H9 (cell line): ENCODE measurements around the gene TNPO3. TPM values are rescaled to one million over a fixed set of nuclear protein-coding genes. Genes with fewer than 3 reads are reported as not detected.

ENCODE experiments used
- DNase-seq: peaks from one replicate; pipeline ENCODE4 v3.0.0-alpha.2; 2017
- H2AFZ ChIP-seq: one replicate; pipeline ENCODE4 v1.6.1; 2013; ENCODE audit warnings: mild to moderate bottlenecking, low read length, control low read depth, moderate library complexity
- H2AK5ac ChIP-seq: 2 replicates; pipeline ENCODE4 v1.6.1; 2013; ENCODE audit warnings: low read length, control low read depth, mixed read lengths; ENCODE audit not compliant: insufficient read length
- H2BK120ac ChIP-seq: one replicate; pipeline ENCODE4 v1.6.1; 2013; ENCODE audit warnings: low read depth, mild to moderate bottlenecking, low read length, control low read depth, inconsistent platforms; ENCODE audit not compliant: poor library complexity, severe bottlenecking
- H2BK12ac ChIP-seq: 2 replicates; pipeline ENCODE4 v1.6.1; 2013; ENCODE audit warnings: low read length, control low read depth, mixed read lengths, low read depth; ENCODE audit not compliant: insufficient read length
- H2BK15ac ChIP-seq: 2 replicates; pipeline ENCODE4 v1.6.1; 2013; ENCODE audit warnings: low read depth, low read length, control low read depth
- H2BK20ac ChIP-seq: one replicate; pipeline ENCODE4 v1.6.1; 2013; ENCODE audit warnings: low read depth, mild to moderate bottlenecking, low read length, control low read depth, inconsistent platforms; ENCODE audit not compliant: poor library complexity, severe bottlenecking
- H2BK5ac ChIP-seq: 2 replicates; pipeline ENCODE4 v1.6.1; 2013; ENCODE audit warnings: low read length, control low read depth, mixed read lengths; ENCODE audit not compliant: insufficient read length
- H3K14ac ChIP-seq: 2 replicates; pipeline ENCODE4 v1.6.1; 2013; ENCODE audit warnings: low read length, control low read depth; ENCODE audit not compliant: insufficient read depth
- H3K18ac ChIP-seq: 2 replicates; pipeline ENCODE4 v1.6.1; 2013; ENCODE audit warnings: low read depth, mild to moderate bottlenecking, mixed read lengths, low read length, control low read depth; ENCODE audit not compliant: insufficient read length
- H3K23ac ChIP-seq: 2 replicates; pipeline ENCODE4 v1.6.1; 2013; ENCODE audit warnings: low read length, control low read depth, mixed read lengths, low read depth; ENCODE audit not compliant: insufficient read length
- H3K23me2 ChIP-seq: 2 replicates; pipeline ENCODE4 v1.6.1; 2013; ENCODE audit warnings: low read depth, mild to moderate bottlenecking, mixed read lengths, low read length, control low read depth; ENCODE audit not compliant: insufficient read length, poor library complexity, severe bottlenecking
- H3K27ac ChIP-seq: 2 replicates; pipeline ENCODE4 v1.5.1; 2013; ENCODE audit warnings: low read length, control low read depth, mixed read lengths, low read depth; ENCODE audit not compliant: insufficient read length
- H3K27me3 ChIP-seq: 2 replicates; pipeline ENCODE4 v1.6.1; 2013; ENCODE audit warnings: low read length, control low read depth, inconsistent platforms; ENCODE audit not compliant: insufficient read depth
- H3K4ac ChIP-seq: 2 replicates; pipeline ENCODE4 v1.6.1; 2013; ENCODE audit warnings: low read depth, mild to moderate bottlenecking, control low read depth, inconsistent platforms, low read length, moderate library complexity
- H3K4me1 ChIP-seq: 2 replicates; pipeline ENCODE4 v1.6.1; 2013; ENCODE audit warnings: low read length, control low read depth, inconsistent platforms; ENCODE audit not compliant: insufficient read depth
- H3K4me2 ChIP-seq: 2 replicates; pipeline ENCODE4 v1.6.1; 2013; ENCODE audit warnings: low read length, control low read depth, mixed read lengths; ENCODE audit not compliant: insufficient read length, insufficient read depth
- H3K56ac ChIP-seq: 2 replicates; pipeline ENCODE4 v1.6.1; 2013; ENCODE audit warnings: low read depth, mild to moderate bottlenecking, mixed read lengths, low read length, control low read depth; ENCODE audit not compliant: insufficient read length
- H3K79me1 ChIP-seq: 2 replicates; pipeline ENCODE4 v1.6.1; 2013; ENCODE audit warnings: low read depth, mild to moderate bottlenecking, moderate library complexity, low read length, control low read depth, inconsistent platforms; ENCODE audit not compliant: insufficient read depth, poor library complexity, severe bottlenecking
- H3K79me2 ChIP-seq: 2 replicates; pipeline ENCODE4 v1.6.1; 2013; ENCODE audit warnings: low read length, control low read depth, inconsistent platforms; ENCODE audit not compliant: insufficient read depth
- H3K9ac ChIP-seq: 2 replicates; pipeline ENCODE4 v1.6.1; 2013; ENCODE audit warnings: low read length, control low read depth, mixed read lengths; ENCODE audit not compliant: insufficient read length; ENCODE audit errors: extremely low read depth
- H3K9me3 ChIP-seq: one replicate; pipeline ENCODE4 v1.6.1; 2013; ENCODE audit warnings: low read depth, low read length, inconsistent platforms; ENCODE audit not compliant: control insufficient read depth
- H3T11ph ChIP-seq: one replicate; pipeline ENCODE4 v1.6.1; 2013; ENCODE audit warnings: mild to moderate bottlenecking, low read length, control low read depth, inconsistent platforms
- H4K20me1 ChIP-seq: one replicate; pipeline ENCODE4 v1.6.1; 2013; ENCODE audit not compliant: control insufficient read depth, insufficient read length, insufficient read depth
- H4K5ac ChIP-seq: 2 replicates; pipeline ENCODE4 v1.6.1; 2013; ENCODE audit warnings: low read depth, mild to moderate bottlenecking, mixed read lengths, low read length, control low read depth; ENCODE audit not compliant: insufficient read length
- H4K8ac ChIP-seq: replicated peaks from 2 replicates; pipeline ENCODE4 v1.6.1; 2013; ENCODE audit warnings: low read length, control low read depth, mixed read lengths, low read depth; ENCODE audit not compliant: insufficient read length
- H4K91ac ChIP-seq: 2 replicates; pipeline ENCODE4 v1.6.1; 2013; ENCODE audit warnings: low read depth, mild to moderate bottlenecking, moderate library complexity, mixed read lengths, low read length, control low read depth; ENCODE audit not compliant: insufficient read length
- H3K27ac Mint-ChIP-seq, 3 experiments: 2 replicates in 2 of 3; 3 replicates in 1 of 3; pipeline ENCODE4 v1.8.0; 2020 to 2021; ENCODE audit warnings: mixed read lengths in 3 of 3, mild to moderate bottlenecking in 1 of 3, moderate library complexity in 1 of 3
- H3K27me3 Mint-ChIP-seq: 2 replicates; pipeline ENCODE4 v1.8.0; 2021; ENCODE audit warnings: low read depth, mild to moderate bottlenecking, moderate library complexity, mixed read lengths
- H3K36me3 Mint-ChIP-seq, 3 experiments: 2 replicates in 2 of 3; 3 replicates in 1 of 3; pipeline ENCODE4 v1.8.0; 2020 to 2021; ENCODE audit warnings: low read depth in 3 of 3, mixed read lengths in 3 of 3; ENCODE audit not compliant: insufficient read depth in 1 of 3
- H3K4me1 Mint-ChIP-seq, 2 experiments: 2 replicates each; pipeline ENCODE4 v1.8.0; 2020; ENCODE audit warnings: mixed read lengths in 2 of 2
- H3K4me3 Mint-ChIP-seq, 2 experiments: 2 replicates in 1 of 2; 3 replicates in 1 of 2; pipeline ENCODE4 v1.8.0; 2020 to 2021; ENCODE audit warnings: mild to moderate bottlenecking in 2 of 2, mixed read lengths in 2 of 2, moderate library complexity in 1 of 2
- H3K9me3 Mint-ChIP-seq, 2 experiments: 2 replicates in 1 of 2; 3 replicates in 1 of 2; pipeline ENCODE4 v1.8.0; 2020; ENCODE audit warnings: mild to moderate bottlenecking in 2 of 2, mixed read lengths in 2 of 2, moderate library complexity in 1 of 2
- total RNA-seq: library from RNA; stranded (reverse); gene quantifications from 2 replicates; pipeline ENCODE4 v1.2.1, GENCODE V29; 2021
- TF ChIP-seq, protein P1 (sequence below): fragments of 200-600 bp; sonication (generic); conservative IDR thresholded peaks from 3 replicates; pipeline ENCODE4 v1.8.0; 2021; ENCODE audit warnings: antibody characterized with exemption, mild to moderate bottlenecking

TNPO3 gene
- total RNA-seq, 1 experiment from 2014 or later = 90.1 TPM

- H3T11ph ChIP-seq = no peak overlapping the region
- peak overlapping the region in 1 of 3 experiments; percentile 30; a peak in 1 of 7 replicates for H3K27ac Mint-ChIP-seq
Observed at GRCh38 chr7:128962899-128963298, 92.0 kb downstream of the TNPO3 start.

More at GRCh38 chr7:128962899-128963298, 92.0 kb downstream of the TNPO3 start:
- no peaks in the 10 kb centered on the region for H3K4me1 ChIP-seq
- H4K8ac ChIP-seq = no peak overlapping the region
- TF ChIP-seq, protein P1, sequence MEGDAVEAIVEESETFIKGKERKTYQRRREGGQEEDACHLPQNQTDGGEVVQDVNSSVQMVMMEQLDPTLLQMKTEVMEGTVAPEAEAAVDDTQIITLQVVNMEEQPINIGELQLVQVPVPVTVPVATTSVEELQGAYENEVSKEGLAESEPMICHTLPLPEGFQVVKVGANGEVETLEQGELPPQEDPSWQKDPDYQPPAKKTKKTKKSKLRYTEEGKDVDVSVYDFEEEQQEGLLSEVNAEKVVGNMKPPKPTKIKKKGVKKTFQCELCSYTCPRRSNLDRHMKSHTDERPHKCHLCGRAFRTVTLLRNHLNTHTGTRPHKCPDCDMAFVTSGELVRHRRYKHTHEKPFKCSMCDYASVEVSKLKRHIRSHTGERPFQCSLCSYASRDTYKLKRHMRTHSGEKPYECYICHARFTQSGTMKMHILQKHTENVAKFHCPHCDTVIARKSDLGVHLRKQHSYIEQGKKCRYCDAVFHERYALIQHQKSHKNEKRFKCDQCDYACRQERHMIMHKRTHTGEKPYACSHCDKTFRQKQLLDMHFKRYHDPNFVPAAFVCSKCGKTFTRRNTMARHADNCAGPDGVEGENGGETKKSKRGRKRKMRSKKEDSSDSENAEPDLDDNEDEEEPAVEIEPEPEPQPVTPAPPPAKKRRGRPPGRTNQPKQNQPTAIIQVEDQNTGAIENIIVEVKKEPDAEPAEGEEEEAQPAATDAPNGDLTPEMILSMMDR = no peak
- H3K9ac ChIP-seq = no peak overlapping the region
- no peaks in the 10 kb centered on the region for H3K9me3 ChIP-seq
- Mint-ChIP-seq H3K27me3 (no peaks in the 10 kb centered on the region), H3K4me3 (no peak overlapping the region), H3K36me3 (peaks cover 45 to 75% (median 75%) of the 10 kb centered on the region in 3 experiments), H3K4me1 (peaks cover 10% of the 10 kb centered on the region in 2 experiments), H3K9me3 (no peaks in the 10 kb centered on the region)
- H3K4me2 ChIP-seq = no peak overlapping the region
- H3K79me2 ChIP-seq = no peaks in the 10 kb centered on the region
- no peak overlapping the region for H4K91ac ChIP-seq
- no peak overlapping the region for H3K4ac ChIP-seq
- DNase-seq = no peak
- no peaks in the 10 kb centered on the region for H3K23me2 ChIP-seq
- H2BK20ac ChIP-seq = no peak overlapping the region
- H2BK15ac ChIP-seq = no peak overlapping the region
- no peak overlapping the region for H3K14ac ChIP-seq
- H2AFZ ChIP-seq = no peak overlapping the region
- no peak overlapping the region for H2AK5ac ChIP-seq
- H2BK5ac ChIP-seq = no peak overlapping the region
- H3K79me1 ChIP-seq = no peaks in the 10 kb centered on the region
- H2BK120ac ChIP-seq = no peak overlapping the region
- H4K5ac ChIP-seq = no peak overlapping the region
- no peak overlapping the region for H3K18ac ChIP-seq
- H4K20me1 ChIP-seq = no peaks in the 10 kb centered on the region
- H3K27me3 ChIP-seq = no peaks in the 10 kb centered on the region
- H3K56ac ChIP-seq = no peak overlapping the region
- H3K23ac ChIP-seq = no peak overlapping the region
- no peak overlapping the region for H2BK12ac ChIP-seq
- no peak overlapping the region for H3K27ac ChIP-seq
